K562 (cell line): ENCODE data around the gene TENM3. TPM values are rescaled to one million over a fixed set of nuclear protein-coding genes. Genes with fewer than 3 reads are reported as not detected.

Source experiments
- FOS ChIP-seq: IDR thresholded peaks from 3 replicates; pipeline ENCODE4 v1.6.1; 2011; ENCODE audit not compliant: insufficient read length; ENCODE audit errors: extremely low read depth
- RAD51 ChIP-seq: fragments of 450-650 bp; IDR thresholded peaks from 2 replicates; pipeline ENCODE4 v1.7.1; 2016; ENCODE audit warnings: low read depth, mild to moderate bottlenecking, borderline replicate concordance
- SMARCB1 ChIP-seq: IDR thresholded peaks from 2 replicates; pipeline ENCODE4 v1.6.1; 2011; ENCODE audit warnings: improper control_type of control experiment, low read depth; ENCODE audit not compliant: insufficient read length
- TEAD2 ChIP-seq: fragments of 450-650 bp; IDR thresholded peaks from 2 replicates; pipeline ENCODE4 v1.6.1; 2016; ENCODE audit warnings: missing genetic modification characterization, control low read depth, missing compliant biosample characterization
- polyA plus RNA-seq, 8 experiments: library from polyadenylated mRNA; depleted of rRNA in 4 of 8; stranded (reverse) in 5 of 8; unstranded in 3 of 8; fragments of >200 nt; fragmentation: Nextera tagmentation in 2 of 8; fragmentation: Illumina TruSeq in 1 of 8; extraction: Ambion mirVana in 2 of 8; extraction: Trizol in 1 of 8; gene quantifications; 2 replicates each; pipeline versions ENCODE4 v1.2.1 to v1.2.3, GENCODE V29; 2011 to 2014; ENCODE audit warnings: inconsistent platforms in 1 of 8, missing spikeins in 1 of 8
- total RNA-seq, 7 experiments: library from RNA; depleted of rRNA in 6 of 7; stranded (reverse); fragments of >200 nt in 6 of 7; fragmentation: Illumina TruSeq in 2 of 7; extraction: Trizol in 2 of 7; gene quantifications; 2 replicates each; pipeline versions ENCODE4 v1.2.1 to v1.2.3, GENCODE V29; 2011 to 2021; ENCODE audit warnings: low replicate concordance in 1 of 7
- TF ChIP-seq, protein P1 (sequence below): fragments of 450-650 bp; IDR thresholded peaks from 2 replicates; pipeline ENCODE4 v1.6.1; 2017; ENCODE audit warnings: antibody characterized with exemption, mild to moderate bottlenecking
- TF ChIP-seq, protein P2 (sequence below), 2 experiments: fragments of 200-800 bp in 1 of 2; sonication (Bioruptor generic) in 1 of 2; sonication (generic) in 1 of 2; formaldehyde crosslinking in 1 of 2; IDR thresholded peaks in 1 of 2; conservative IDR thresholded peaks in 1 of 2; 2 replicates each; pipeline versions ENCODE4 v1.5.0 to v1.6.1; 2016 to 2020; ENCODE audit warnings: missing compliant biosample characterization in 1 of 2, missing genetic modification characterization in 1 of 2, missing genetic modification reagents in 1 of 2
- TF ChIP-seq, protein P3 (sequence below): sonication (generic); formaldehyde crosslinking; IDR thresholded peaks from 2 replicates; pipeline ENCODE4 v1.9.0; 2022; ENCODE audit warnings: mild to moderate bottlenecking, missing genetic modification reagents
- TF ChIP-seq, protein P4 (sequence below): fragments of 150-350 bp; IDR thresholded peaks from 2 replicates; pipeline ENCODE4 v1.6.1; 2014; ENCODE audit warnings: low read depth, mild to moderate bottlenecking, low read length, borderline replicate concordance

The TENM3 gene
- total and polyA plus RNA-seq, 9 of the 15 experiments (the other 6 are each of a cell fraction or from before 2014, with no cell fraction given): 0.01 to 0.02 TPM; not detected in 7

- TF ChIP-seq, protein P1, sequence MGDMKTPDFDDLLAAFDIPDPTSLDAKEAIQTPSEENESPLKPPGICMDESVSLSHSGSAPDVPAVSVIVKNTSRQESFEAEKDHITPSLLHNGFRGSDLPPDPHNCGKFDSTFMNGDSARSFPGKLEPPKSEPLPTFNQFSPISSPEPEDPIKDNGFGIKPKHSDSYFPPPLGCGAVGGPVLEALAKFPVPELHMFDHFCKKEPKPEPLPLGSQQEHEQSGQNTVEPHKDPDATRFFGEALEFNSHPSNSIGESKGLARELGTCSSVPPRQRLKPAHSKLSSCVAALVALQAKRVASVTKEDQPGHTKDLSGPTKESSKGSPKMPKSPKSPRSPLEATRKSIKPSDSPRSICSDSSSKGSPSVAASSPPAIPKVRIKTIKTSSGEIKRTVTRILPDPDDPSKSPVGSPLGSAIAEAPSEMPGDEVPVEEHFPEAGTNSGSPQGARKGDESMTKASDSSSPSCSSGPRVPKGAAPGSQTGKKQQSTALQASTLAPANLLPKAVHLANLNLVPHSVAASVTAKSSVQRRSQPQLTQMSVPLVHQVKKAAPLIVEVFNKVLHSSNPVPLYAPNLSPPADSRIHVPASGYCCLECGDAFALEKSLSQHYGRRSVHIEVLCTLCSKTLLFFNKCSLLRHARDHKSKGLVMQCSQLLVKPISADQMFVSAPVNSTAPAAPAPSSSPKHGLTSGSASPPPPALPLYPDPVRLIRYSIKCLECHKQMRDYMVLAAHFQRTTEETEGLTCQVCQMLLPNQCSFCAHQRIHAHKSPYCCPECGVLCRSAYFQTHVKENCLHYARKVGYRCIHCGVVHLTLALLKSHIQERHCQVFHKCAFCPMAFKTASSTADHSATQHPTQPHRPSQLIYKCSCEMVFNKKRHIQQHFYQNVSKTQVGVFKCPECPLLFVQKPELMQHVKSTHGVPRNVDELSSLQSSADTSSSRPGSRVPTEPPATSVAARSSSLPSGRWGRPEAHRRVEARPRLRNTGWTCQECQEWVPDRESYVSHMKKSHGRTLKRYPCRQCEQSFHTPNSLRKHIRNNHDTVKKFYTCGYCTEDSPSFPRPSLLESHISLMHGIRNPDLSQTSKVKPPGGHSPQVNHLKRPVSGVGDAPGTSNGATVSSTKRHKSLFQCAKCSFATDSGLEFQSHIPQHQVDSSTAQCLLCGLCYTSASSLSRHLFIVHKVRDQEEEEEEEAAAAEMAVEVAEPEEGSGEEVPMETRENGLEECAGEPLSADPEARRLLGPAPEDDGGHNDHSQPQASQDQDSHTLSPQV: no peak
- no peak for TF ChIP-seq FOS
- TF ChIP-seq SMARCB1: no peak
- TF ChIP-seq, protein P2, sequence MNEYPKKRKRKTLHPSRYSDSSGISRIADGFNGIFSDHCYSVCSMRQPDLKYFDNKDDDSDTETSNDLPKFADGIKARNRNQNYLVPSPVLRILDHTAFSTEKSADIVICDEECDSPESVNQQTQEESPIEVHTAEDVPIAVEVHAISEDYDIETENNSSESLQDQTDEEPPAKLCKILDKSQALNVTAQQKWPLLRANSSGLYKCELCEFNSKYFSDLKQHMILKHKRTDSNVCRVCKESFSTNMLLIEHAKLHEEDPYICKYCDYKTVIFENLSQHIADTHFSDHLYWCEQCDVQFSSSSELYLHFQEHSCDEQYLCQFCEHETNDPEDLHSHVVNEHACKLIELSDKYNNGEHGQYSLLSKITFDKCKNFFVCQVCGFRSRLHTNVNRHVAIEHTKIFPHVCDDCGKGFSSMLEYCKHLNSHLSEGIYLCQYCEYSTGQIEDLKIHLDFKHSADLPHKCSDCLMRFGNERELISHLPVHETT (CRISPR knock-in tag; conservative IDR thresholded peaks at IDR 0.05 in 1 of 2, IDR thresholded peaks at IDR 0.05 in 1 of 2): no peak
- no peak for TF ChIP-seq TEAD2
- TF ChIP-seq, protein P3, sequence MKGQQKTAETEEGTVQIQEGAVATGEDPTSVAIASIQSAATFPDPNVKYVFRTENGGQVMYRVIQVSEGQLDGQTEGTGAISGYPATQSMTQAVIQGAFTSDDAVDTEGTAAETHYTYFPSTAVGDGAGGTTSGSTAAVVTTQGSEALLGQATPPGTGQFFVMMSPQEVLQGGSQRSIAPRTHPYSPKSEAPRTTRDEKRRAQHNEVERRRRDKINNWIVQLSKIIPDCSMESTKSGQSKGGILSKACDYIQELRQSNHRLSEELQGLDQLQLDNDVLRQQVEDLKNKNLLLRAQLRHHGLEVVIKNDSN (CRISPR knock-in tag): no peak
- no peak for TF ChIP-seq RAD51
- TF ChIP-seq, protein P4, sequence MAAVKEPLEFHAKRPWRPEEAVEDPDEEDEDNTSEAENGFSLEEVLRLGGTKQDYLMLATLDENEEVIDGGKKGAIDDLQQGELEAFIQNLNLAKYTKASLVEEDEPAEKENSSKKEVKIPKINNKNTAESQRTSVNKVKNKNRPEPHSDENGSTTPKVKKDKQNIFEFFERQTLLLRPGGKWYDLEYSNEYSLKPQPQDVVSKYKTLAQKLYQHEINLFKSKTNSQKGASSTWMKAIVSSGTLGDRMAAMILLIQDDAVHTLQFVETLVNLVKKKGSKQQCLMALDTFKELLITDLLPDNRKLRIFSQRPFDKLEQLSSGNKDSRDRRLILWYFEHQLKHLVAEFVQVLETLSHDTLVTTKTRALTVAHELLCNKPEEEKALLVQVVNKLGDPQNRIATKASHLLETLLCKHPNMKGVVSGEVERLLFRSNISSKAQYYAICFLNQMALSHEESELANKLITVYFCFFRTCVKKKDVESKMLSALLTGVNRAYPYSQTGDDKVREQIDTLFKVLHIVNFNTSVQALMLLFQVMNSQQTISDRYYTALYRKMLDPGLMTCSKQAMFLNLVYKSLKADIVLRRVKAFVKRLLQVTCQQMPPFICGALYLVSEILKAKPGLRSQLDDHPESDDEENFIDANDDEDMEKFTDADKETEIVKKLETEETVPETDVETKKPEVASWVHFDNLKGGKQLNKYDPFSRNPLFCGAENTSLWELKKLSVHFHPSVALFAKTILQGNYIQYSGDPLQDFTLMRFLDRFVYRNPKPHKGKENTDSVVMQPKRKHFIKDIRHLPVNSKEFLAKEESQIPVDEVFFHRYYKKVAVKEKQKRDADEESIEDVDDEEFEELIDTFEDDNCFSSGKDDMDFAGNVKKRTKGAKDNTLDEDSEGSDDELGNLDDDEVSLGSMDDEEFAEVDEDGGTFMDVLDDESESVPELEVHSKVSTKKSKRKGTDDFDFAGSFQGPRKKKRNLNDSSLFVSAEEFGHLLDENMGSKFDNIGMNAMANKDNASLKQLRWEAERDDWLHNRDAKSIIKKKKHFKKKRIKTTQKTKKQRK: no peak
- TF ChIP-seq, all 486 proteins: peak for 0
Measured at GRCh38 chr4:182494103-182494502, 250.9 kb downstream of the TENM3 start (continued).
